NCI-H2227 (cell line): Measurements from ENCODE around the gene ORM2.
A peak's percentile ranks its signal among the peaks of the same experiment; 100 is the strongest.
"Not testable (repeated sequence)": the region's sequence is repeated elsewhere in the genome, so short reads cannot be mapped to it uniquely, and the experiment has no call there.

ENCODE experiments used
- DNase-seq: peaks from one replicate; lab custom pipeline; 2025; ENCODE audit not compliant: unreplicated experiment; lab: John Stamatoyannopoulos, UW

Gene ORM2

GRCh38 chr9:114329625-114330022 lies at the start of gene ORM2:
Gene ORM2 (plus strand): TSS chr9:114329869. CDS start chr9:114329905, 36 bp downstream.
- DNase-seq = not testable (repeated sequence)

DNA sequence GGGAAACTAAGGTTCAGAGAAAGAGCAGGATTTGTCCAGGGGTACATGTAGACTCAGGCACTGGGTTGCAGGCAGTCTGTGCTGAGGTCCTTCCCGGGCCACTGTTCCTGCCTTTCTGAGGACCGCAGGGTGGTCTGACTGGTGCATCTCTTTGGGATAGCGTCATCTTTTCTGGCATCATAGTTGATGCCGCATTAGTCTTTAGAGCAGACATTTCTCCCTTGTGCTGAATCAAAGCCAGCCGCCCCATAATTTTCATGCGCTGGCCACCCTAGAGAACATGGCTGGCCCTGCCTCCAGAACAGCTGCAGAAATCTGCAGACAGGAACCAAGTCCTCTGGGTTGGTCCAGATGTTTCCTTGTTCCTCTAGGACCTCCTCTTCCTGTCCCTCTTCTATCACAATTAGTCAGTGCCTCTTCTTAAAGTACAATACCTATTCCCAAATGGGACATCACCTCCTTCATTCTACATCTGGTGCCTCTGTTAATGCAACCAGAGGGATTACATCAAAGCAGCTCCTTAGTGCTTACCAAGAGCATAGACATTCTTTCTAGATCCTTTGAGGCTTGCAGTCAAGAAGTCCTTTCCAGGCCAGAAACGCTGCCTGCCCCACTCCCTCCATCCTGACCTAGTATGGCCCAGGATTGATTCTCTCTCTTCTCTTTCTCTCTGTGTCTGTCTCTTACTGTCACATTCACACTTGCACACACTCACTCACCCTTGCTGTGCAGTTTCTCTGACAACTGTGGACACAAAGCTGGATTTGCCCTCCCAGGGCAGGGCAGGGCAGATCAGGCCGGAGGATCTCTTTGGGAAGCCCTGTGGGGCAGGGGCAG lies 48.8 kb upstream of the ORM2 start:
- no peak for DNase-seq

DNA sequence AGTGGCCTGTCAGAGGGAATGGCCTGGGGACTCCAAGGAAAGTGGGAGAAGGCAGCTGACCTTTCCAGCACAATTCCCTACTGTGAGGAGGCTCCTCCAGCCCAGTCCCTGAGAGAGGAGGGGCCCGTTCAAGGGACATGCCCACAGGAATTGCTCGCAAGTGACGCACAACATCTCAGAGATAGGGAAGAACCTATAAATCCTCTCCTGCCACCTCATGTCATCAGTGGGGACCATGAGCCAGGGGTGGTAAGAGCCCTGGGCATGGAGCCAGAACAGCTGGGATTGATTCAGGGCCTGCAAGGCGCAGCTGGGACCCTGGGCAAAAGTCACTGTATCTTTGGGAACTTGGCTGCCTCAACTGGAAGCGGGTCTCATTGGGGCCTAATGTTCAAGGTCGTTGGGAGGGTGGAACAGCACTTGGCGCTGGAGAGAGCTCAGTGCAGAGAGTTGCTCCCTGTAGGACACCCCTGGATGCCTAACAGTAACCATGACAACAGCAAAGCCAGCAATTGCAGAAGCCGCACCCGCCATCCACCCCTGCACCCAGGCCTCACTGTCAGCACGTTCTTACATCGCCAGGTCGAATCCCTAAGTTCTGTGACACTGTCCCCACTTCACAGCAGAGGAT lies 48.1 kb upstream of the ORM2 start:
- DNase-seq = no peak

- no peak for DNase-seq
Measured at GRCh38 chr9:114282104-114282485, 47.6 kb upstream of the ORM2 start.

GRCh38 chr9:114282507-114282906 lies 47.2 kb upstream of the ORM2 start:
- no peak for DNase-seq

GRCh38 chr9:114282926-114283325 lies 46.7 kb upstream of the ORM2 start:
- DNase-seq = peak; percentile 43

- DNase-seq = no peak
Measured at GRCh38 chr9:114283551-114284111, 46.0 kb upstream of the ORM2 start.

- no peak for DNase-seq
Measured at GRCh38 chr9:114284316-114285060, 45.2 kb upstream of the ORM2 start.

DNA sequence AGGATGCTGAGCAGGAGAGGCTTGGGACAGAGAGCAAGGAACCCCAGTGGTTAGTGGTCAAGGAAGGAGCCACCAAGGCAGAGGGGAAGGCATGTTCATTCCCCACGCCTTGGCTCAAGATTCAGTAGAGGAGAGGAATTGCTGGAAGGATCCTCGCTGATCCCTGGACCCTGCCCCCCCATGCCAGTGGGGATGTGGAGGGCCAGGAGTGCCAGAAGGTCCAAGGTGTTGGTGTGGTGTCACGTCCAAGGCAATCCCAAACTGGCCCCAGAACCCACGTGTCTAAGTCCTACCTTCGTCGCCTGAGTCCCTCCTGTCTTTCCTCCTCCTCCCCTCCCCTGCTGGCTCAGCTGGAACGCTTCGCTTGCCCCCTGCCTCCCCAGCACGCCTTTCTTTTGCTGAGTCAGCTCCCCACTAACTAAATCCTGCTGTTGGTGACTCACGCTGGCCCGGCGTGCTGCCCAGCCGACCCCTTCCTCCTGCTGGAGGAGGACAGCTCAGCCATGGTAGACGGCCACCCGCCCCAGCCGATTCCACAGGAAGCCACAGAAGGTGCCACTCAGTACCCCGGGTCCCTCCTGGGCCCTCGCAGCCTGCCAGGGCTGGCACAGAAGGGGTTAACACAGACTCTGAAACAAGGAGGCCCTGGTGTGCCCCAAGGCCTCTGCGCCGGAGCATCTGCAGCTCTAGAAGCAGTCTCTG lies 44.4 kb upstream of the ORM2 start:
- no peak for DNase-seq

- DNase-seq = no peak
Measured at GRCh38 chr9:114286146-114286679, 43.5 kb upstream of the ORM2 start.

GRCh38 chr9:114287001-114287762 lies 42.5 kb upstream of the ORM2 start:
- DNase-seq = peak; percentile 17

GRCh38 chr9:114287763-114288192 lies 41.9 kb upstream of the ORM2 start:
- DNase-seq = no peak

DNA sequence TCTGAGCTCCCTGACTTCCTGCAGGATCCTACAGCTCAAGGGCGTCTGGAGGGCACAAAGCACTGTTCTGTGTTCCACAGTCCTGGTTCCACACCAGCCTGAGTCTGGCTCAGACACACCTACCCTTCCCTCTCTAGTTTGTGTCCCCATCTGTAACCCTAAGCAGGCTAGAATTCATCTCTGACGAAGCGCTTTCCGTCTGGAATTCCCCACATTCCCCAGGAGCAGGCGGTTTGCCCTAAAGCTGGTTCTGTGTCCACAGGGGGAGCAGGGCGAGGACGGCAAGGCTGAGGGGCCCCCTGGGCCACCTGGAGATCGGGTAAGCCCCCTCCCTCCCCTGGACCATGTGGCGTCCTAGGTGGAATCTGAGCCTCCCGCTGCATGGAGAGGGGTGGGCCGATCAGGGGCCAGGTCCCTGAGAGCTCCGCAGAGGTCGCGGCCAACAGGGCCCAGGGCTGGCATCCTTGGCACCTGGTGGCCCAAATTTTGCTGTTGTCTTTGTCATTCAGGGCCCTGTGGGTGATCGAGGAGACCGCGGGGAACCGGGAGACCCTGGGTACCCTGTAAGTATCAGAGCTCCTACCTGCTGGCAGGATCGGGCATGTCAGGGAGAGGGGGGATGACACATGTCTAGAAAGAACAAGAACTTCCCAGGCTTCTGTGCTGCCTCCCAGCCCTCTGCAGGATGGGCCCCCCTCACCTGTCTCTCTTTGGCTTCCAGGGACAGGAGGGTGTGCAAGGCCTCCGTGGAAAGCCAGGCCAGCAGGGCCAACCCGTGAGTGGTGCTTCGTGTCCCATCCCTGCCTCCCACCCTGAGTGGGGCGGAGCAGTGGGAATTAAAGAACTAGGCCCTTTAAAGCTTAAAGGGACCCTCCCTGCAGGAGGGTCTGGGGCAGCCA lies 41.2 kb upstream of the ORM2 start:
- no peak for DNase-seq

DNA sequence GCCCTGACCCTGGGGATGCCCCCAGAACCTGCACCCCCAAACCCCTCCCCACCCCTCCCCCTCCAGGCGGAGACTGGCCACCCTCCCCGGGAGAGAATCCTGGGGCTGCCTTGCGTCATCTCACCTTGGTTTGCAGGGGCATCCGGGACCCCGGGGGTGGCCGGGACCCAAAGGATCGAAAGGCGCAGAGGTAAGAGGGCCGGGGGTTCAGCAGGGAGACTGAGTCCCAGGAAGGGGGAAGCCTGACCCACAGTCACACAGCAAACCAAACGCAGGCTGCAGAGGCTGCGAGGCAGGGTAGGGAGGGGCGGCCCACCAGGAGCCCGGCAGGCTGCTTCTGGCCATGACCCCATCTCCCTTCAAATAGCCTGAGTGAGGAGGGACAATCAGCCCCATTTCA lies 40.6 kb upstream of the ORM2 start:
- DNase-seq = no peak

DNA sequence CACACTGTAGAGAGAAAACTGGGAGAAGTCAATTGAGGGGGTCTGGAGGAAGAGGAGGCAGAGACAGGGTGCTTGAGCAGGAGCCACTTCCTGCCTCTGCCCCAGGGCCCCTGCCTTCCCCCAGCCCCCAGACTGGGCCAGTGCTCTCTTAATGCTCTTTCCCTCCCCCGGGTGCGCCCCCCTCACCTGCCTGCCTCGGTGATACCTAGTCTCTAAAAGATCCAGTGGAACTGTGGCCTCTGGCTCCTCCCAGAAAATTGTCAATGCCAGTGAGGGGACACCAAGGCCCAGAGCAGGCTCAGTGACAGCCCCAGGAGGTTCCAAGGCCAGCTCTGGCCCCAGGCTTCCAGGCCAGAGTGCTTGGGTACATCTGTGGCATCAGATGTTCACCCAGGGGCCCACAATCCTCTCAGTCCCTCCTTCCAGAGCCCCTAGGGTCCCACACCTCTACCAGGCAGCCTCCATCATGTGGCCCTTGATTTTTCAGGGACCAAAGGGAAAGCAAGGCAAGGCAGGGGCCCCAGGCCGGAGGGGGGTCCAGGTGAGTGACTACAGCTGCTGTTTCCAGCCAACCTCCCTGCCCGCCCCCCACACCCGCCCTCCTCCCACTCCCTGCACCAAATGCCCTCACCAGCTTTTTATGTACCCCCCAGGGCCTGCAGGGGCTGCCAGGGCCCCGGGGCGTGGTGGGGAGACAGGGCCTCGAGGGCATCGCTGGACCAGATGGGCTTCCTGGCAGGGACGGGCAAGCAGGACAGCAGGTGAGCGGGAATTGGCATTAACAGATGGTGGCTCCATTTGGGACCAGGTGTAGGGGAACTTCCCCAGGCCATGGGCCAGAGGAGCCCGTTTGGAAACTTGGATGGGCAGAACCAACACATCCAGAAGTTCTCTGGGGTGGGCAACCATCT lies 39.8 kb upstream of the ORM2 start:
- no peak for DNase-seq

DNA sequence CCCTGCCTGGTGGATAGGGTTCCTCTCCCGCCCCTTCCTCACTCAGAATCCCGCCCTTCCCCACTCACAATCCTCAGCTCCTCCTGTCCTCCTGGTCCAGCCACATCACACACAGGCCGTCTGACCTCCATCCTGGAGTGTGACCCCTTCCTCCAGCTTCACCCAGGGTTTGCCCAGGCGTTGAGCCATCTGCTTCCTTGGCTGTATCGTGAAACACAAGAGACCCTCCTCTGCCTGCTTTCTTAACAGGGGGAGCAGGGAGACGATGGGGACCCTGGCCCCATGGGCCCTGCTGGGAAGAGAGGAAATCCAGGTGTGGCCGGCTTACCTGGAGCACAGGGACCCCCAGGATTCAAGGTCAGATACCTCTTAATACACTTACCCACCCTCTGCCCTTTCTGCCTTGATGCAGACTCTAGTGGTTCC lies 39.1 kb upstream of the ORM2 start:
- no peak for DNase-seq

DNA sequence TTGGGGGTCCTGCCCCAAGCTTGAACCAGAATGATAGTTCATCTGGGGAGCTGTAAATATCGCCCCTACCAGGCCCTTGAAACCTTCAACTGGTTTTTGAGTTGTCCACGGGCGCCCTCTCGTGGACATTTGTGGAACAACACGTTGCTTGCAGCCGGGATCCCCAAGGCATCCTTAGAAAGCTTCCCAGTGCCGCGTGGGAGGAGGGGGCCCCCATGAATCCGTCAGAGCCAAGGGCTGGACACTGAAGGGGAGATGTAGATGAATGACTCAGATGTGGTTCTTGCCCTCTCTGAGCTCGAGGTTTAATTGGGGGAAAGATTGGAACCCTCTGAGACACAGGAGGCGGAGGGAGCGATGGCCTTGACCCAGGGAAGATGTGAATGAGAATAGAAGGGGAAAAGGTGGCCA lies 38.6 kb upstream of the ORM2 start:
- peak; percentile 73 for DNase-seq
